ENCODE results near the gene TCTN1. TPM values are rescaled to one million over a fixed set of nuclear protein-coding genes. Genes with fewer than 3 reads are reported as not detected.
A peak's percentile ranks its signal among the peaks of the same experiment; 100 is the strongest.

The TCTN1 gene
- total and polyA plus RNA-seq, 2 of the 13 experiments (the other 11 are each of a cell fraction or from before 2014, with no cell fraction given) = 13.6 to 16.0 TPM

DNA sequence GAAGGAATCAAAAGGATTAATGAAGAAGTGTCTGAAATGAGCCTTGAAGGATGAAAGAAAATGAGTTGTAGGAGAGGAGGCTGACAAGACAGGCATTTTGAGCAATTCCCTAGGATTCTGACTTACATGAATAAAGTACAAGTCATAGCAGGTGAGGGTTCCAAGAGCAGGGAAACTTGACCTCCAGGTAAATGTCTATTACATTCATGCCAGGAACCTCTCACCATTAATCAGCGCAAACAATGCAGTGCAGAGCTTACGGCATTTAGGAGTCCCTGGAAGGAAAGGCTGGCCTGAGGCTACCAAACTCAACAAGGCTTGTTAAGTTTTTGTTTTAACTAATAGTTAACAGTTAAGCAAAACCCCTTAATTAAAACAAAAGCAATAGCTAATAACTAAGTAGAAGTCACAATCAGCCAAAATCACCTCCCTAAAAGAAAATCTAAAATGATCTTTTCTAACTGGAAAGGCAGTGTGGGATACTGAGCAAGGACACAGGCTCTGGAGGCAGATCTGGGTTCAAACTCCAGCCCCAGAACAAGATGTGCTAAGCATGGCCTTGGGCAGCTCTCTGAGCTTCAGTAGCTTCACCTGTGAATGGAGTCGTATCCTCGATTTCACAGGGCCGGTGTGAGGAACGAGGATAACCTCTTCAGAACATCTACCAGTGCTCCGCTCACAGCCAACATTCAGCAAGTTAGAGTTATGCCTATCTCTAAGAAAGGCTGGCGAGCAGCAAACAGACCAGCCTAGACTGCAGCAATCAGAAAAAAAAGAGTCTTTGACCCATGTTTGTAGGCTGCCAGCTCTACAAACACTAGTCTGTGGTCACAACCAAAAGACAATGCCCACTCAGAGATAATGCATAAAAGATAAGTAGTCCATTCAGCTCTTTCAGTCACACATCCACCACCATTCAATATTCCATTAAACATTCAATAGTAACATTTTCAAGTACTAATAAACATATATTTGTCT is 47.7 kb upstream of the TCTN1 start (continued):
- TF ChIP-seq, protein P1, sequence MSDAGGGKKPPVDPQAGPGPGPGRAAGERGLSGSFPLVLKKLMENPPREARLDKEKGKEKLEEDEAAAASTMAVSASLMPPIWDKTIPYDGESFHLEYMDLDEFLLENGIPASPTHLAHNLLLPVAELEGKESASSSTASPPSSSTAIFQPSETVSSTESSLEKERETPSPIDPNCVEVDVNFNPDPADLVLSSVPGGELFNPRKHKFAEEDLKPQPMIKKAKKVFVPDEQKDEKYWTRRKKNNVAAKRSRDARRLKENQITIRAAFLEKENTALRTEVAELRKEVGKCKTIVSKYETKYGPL (CRISPR knock-in tag; IDR thresholded peaks at IDR 0.05) = no peak
- TF ChIP-seq CREB1 (IDR thresholded peaks at IDR 0.05) (no peak), CREB1 (CRISPR knock-in tag; IDR thresholded peaks at IDR 0.05) (no peak), ZNF292 (CRISPR knock-in tag; IDR thresholded peaks at IDR 0.05; ENCODE audit: borderline replicate concordance, low read depth) (peak; percentile 59; the same call in 1 of the 2 replicates), ZKSCAN1 (IDR thresholded peaks at IDR 0.05; ENCODE audit: low read length) (no peak), ETV5 (CRISPR knock-in tag; IDR thresholded peaks at IDR 0.05; ENCODE audit: borderline replicate concordance) (no peak), RFX5 (IDR thresholded peaks at IDR 0.05; ENCODE audit: low read depth, low read length) (no peak), ZNF615 (CRISPR knock-in tag; IDR thresholded peaks at IDR 0.05; ENCODE audit: borderline replicate concordance) (no peak), NPAS2 (CRISPR knock-in tag; IDR thresholded peaks at IDR 0.05; ENCODE audit: borderline replicate concordance) (no peak), PCBP2 (optimal IDR thresholded peaks at IDR 0.05; ENCODE audit: low read depth, low read length, poor library complexity, severe bottlenecking) (no peak), RARA (CRISPR knock-in tag; IDR thresholded peaks at IDR 0.05) (0 out of 2 replicates have a peak, but pooled peaks have one; percentile 6)
- TF ChIP-seq, protein P2, sequence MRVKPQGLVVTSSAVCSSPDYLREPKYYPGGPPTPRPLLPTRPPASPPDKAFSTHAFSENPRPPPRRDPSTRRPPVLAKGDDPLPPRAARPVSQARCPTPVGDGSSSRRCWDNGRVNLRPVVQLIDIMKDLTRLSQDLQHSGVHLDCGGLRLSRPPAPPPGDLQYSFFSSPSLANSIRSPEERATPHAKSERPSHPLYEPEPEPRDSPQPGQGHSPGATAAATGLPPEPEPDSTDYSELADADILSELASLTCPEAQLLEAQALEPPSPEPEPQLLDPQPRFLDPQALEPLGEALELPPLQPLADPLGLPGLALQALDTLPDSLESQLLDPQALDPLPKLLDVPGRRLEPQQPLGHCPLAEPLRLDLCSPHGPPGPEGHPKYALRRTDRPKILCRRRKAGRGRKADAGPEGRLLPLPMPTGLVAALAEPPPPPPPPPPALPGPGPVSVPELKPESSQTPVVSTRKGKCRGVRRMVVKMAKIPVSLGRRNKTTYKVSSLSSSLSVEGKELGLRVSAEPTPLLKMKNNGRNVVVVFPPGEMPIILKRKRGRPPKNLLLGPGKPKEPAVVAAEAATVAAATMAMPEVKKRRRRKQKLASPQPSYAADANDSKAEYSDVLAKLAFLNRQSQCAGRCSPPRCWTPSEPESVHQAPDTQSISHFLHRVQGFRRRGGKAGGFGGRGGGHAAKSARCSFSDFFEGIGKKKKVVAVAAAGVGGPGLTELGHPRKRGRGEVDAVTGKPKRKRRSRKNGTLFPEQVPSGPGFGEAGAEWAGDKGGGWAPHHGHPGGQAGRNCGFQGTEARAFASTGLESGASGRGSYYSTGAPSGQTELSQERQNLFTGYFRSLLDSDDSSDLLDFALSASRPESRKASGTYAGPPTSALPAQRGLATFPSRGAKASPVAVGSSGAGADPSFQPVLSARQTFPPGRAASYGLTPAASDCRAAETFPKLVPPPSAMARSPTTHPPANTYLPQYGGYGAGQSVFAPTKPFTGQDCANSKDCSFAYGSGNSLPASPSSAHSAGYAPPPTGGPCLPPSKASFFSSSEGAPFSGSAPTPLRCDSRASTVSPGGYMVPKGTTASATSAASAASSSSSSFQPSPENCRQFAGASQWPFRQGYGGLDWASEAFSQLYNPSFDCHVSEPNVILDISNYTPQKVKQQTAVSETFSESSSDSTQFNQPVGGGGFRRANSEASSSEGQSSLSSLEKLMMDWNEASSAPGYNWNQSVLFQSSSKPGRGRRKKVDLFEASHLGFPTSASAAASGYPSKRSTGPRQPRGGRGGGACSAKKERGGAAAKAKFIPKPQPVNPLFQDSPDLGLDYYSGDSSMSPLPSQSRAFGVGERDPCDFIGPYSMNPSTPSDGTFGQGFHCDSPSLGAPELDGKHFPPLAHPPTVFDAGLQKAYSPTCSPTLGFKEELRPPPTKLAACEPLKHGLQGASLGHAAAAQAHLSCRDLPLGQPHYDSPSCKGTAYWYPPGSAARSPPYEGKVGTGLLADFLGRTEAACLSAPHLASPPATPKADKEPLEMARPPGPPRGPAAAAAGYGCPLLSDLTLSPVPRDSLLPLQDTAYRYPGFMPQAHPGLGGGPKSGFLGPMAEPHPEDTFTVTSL (CRISPR knock-in tag; IDR thresholded peaks at IDR 0.05; ENCODE audit: borderline replicate concordance) = no peak
- TF ChIP-seq, protein P3, sequence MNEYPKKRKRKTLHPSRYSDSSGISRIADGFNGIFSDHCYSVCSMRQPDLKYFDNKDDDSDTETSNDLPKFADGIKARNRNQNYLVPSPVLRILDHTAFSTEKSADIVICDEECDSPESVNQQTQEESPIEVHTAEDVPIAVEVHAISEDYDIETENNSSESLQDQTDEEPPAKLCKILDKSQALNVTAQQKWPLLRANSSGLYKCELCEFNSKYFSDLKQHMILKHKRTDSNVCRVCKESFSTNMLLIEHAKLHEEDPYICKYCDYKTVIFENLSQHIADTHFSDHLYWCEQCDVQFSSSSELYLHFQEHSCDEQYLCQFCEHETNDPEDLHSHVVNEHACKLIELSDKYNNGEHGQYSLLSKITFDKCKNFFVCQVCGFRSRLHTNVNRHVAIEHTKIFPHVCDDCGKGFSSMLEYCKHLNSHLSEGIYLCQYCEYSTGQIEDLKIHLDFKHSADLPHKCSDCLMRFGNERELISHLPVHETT (CRISPR knock-in tag; conservative IDR thresholded peaks at IDR 0.05) = no peak
- TF ChIP-seq, protein P4, sequence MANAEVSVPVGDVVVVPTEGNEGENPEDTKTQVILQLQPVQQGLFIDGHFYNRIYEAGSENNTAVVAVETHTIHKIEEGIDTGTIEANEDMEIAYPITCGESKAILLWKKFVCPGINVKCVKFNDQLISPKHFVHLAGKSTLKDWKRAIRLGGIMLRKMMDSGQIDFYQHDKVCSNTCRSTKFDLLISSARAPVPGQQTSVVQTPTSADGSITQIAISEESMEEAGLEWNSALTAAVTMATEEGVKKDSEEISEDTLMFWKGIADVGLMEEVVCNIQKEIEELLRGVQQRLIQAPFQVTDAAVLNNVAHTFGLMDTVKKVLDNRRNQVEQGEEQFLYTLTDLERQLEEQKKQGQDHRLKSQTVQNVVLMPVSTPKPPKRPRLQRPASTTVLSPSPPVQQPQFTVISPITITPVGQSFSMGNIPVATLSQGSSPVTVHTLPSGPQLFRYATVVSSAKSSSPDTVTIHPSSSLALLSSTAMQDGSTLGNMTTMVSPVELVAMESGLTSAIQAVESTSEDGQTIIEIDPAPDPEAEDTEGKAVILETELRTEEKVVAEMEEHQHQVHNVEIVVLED (CRISPR knock-in tag; IDR thresholded peaks at IDR 0.05; ENCODE audit: borderline replicate concordance) = no peak
- TF ChIP-seq, protein P5, sequence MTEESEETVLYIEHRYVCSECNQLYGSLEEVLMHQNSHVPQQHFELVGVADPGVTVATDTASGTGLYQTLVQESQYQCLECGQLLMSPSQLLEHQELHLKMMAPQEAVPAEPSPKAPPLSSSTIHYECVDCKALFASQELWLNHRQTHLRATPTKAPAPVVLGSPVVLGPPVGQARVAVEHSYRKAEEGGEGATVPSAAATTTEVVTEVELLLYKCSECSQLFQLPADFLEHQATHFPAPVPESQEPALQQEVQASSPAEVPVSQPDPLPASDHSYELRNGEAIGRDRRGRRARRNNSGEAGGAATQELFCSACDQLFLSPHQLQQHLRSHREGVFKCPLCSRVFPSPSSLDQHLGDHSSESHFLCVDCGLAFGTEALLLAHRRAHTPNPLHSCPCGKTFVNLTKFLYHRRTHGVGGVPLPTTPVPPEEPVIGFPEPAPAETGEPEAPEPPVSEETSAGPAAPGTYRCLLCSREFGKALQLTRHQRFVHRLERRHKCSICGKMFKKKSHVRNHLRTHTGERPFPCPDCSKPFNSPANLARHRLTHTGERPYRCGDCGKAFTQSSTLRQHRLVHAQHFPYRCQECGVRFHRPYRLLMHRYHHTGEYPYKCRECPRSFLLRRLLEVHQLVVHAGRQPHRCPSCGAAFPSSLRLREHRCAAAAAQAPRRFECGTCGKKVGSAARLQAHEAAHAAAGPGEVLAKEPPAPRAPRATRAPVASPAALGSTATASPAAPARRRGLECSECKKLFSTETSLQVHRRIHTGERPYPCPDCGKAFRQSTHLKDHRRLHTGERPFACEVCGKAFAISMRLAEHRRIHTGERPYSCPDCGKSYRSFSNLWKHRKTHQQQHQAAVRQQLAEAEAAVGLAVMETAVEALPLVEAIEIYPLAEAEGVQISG (CRISPR knock-in tag; IDR thresholded peaks at IDR 0.05) = no peak
